Calu3 (cell line): ENCODE measurements around the gene KCNQ5. TPM values are rescaled to one million over a fixed set of nuclear protein-coding genes. Genes with fewer than 3 reads are reported as not detected.

ENCODE experiments used
- BruUV-seq: library from RNA; stranded (reverse); fragments of 400-500 nt; replicated peaks from 2 replicates; lab custom pipeline; 2021; lab: Mats Ljungman, UMichigan
- CTCF ChIA-PET: fragments of 300-600 bp; sonication (Branson Sonifier 250); formaldehyde crosslinking; loops from one replicate; lab custom pipeline; 2022; ENCODE audit warnings: antibody characterized with exemption; lab: Charles Lee
- DNase-seq: peaks from one replicate; pipeline ENCODE4 v3.0.0; 2022
- H3K27ac Mint-ChIP-seq: one replicate; pipeline ENCODE4 v1.8.0; 2022; ENCODE audit warnings: mixed read lengths; ENCODE audit not compliant: unreplicated experiment
- H3K27me3 Mint-ChIP-seq: one replicate; pipeline ENCODE4 v1.8.0; 2022; ENCODE audit warnings: mixed read lengths; ENCODE audit not compliant: unreplicated experiment
- H3K36me3 Mint-ChIP-seq: one replicate; pipeline ENCODE4 v1.8.0; 2022; ENCODE audit warnings: mild to moderate bottlenecking, moderate library complexity, mixed read lengths; ENCODE audit not compliant: insufficient read depth, unreplicated experiment
- H3K4me1 Mint-ChIP-seq: one replicate; pipeline ENCODE4 v1.8.0; 2022; ENCODE audit warnings: mild to moderate bottlenecking, low read depth, mixed read lengths; ENCODE audit not compliant: unreplicated experiment
- H3K4me3 Mint-ChIP-seq: one replicate; pipeline ENCODE4 v1.8.0; 2022; ENCODE audit warnings: mild to moderate bottlenecking, low read depth, moderate library complexity, mixed read lengths; ENCODE audit not compliant: unreplicated experiment
- H3K9me3 Mint-ChIP-seq: one replicate; pipeline ENCODE4 v1.8.0; 2022; ENCODE audit warnings: low read depth, mixed read lengths; ENCODE audit not compliant: unreplicated experiment
- CTCF ChIP-seq: fragments of 200-600 bp; IDR thresholded peaks from one replicate; pipeline ENCODE4 v1.8.0; 2022; ENCODE audit warnings: antibody characterized with exemption; ENCODE audit not compliant: unreplicated experiment
- intact Hi-C: fragments of 100-400 bp; cut with micrococcal nuclease; formaldehyde crosslinking; loops from one replicate; pipeline ENCODE4 v1.10.0; 2022; ENCODE audit not compliant: unreplicated experiment
- total RNA-seq: library from RNA; stranded (reverse); gene quantifications from 2 replicates; pipeline ENCODE4 v1.2.3, GENCODE V29; 2022

Gene KCNQ5
- total RNA-seq, 1 experiment from 2014 or later = not detected

- intact Hi-C loops = loop anchor here (2.0 kb wide), 1 partner anchor 719 kb away; no protein-coding TSS in a partner anchor
- H3K9me3 Mint-ChIP-seq = no peaks in the 10 kb centered on the region
- no peaks in the 10 kb centered on the region for H3K27me3 Mint-ChIP-seq
- no peaks in the 10 kb centered on the region for H3K4me1 Mint-ChIP-seq
- DNase-seq = no peak
- BruUV-seq = no TSS peak
- no peak overlapping the region for H3K4me3 Mint-ChIP-seq
- TF ChIP-seq CTCF = no peak
- no peaks in the 10 kb centered on the region for H3K36me3 Mint-ChIP-seq
- H3K27ac Mint-ChIP-seq = no peak overlapping the region
- CTCF ChIA-PET = interaction anchor here (0.7 to 1.5 kb wide), 3 partner anchors 195 to 905 kb away, joined by 3 to 6 read pairs (median 5); no protein-coding TSS in a partner anchor
Observed at GRCh38 chr6:73131706-73132105, 509.8 kb downstream of the KCNQ5 start.

GRCh38 chr6:73134588-73134987 is 512.7 kb downstream of the KCNQ5 start:
- Mint-ChIP-seq H3K4me3 (no peak overlapping the region), H3K27ac (no peak overlapping the region), H3K27me3 (no peaks in the 10 kb centered on the region), H3K36me3 (no peaks in the 10 kb centered on the region), H3K4me1 (peaks cover 4% of the 10 kb centered on the region), H3K9me3 (no peaks in the 10 kb centered on the region)
- peak; percentile 7 for DNase-seq
- intact Hi-C loops = no loop called here
- CTCF ChIA-PET = no interaction called here
- peak; percentile 36 for TF ChIP-seq CTCF
- no TSS peak for BruUV-seq

- H3K36me3 Mint-ChIP-seq = no peaks in the 10 kb centered on the region
- H3K4me1 Mint-ChIP-seq = peaks cover 13% of the 10 kb centered on the region
- CTCF ChIA-PET = no interaction called here
- no peak overlapping the region for H3K4me3 Mint-ChIP-seq
- no peak overlapping the region for H3K27ac Mint-ChIP-seq
- no peak for TF ChIP-seq CTCF
- DNase-seq = no peak
- H3K27me3 Mint-ChIP-seq = no peaks in the 10 kb centered on the region
- intact Hi-C loops = no loop called here
- no TSS peak for BruUV-seq
- H3K9me3 Mint-ChIP-seq = no peaks in the 10 kb centered on the region
Observed at GRCh38 chr6:73139681-73140383, 518.0 kb downstream of the KCNQ5 start.

- no peaks in the 10 kb centered on the region for H3K36me3 Mint-ChIP-seq
- no peak overlapping the region for H3K4me3 Mint-ChIP-seq
Observed at GRCh38 chr6:73143551-73143950, 521.7 kb downstream of the KCNQ5 start.

More at GRCh38 chr6:73143551-73143950, 521.7 kb downstream of the KCNQ5 start:
- no peaks in the 10 kb centered on the region for H3K9me3 Mint-ChIP-seq
- TF ChIP-seq CTCF = no peak
- CTCF ChIA-PET = no interaction called here
- no peaks in the 10 kb centered on the region for H3K27me3 Mint-ChIP-seq
- no peak overlapping the region for H3K27ac Mint-ChIP-seq
- BruUV-seq = no TSS peak
- intact Hi-C loops = no loop called here
- no peak for DNase-seq
- H3K4me1 Mint-ChIP-seq = peaks cover 13% of the 10 kb centered on the region
